SK-N-MC (cell line): ENCODE data around the gene FES.

Experiments used
- DNase-seq: peaks from one replicate; pipeline ENCODE4 v3.0.0-alpha.2; 2011; ENCODE audit warnings: low read depth, low spot score
- H3K27ac ChIP-seq: fragments of 200-600 bp; sonication (generic); 2 replicates; pipeline ENCODE4 v1.5.1; 2016; ENCODE audit warnings: mixed run types
- H3K36me3 ChIP-seq: fragments of 200-600 bp; sonication (generic); 2 replicates; pipeline ENCODE4 v1.6.1; 2017; ENCODE audit warnings: antibody characterized with exemption, low read length, mixed read lengths; ENCODE audit not compliant: insufficient read depth
- H3K4me3 ChIP-seq: fragments of 200-600 bp; sonication (generic); 2 replicates; pipeline ENCODE4 v1.5.1; 2016
- H3K9ac ChIP-seq: fragments of 200-600 bp; sonication (generic); 2 replicates; pipeline ENCODE4 v1.8.0; 2017; ENCODE audit warnings: mixed run types, mixed read lengths; ENCODE audit not compliant: insufficient read length
- H3K9me3 ChIP-seq: fragments of 200-600 bp; sonication (generic); 2 replicates; pipeline ENCODE4 v1.6.1; 2017; ENCODE audit warnings: low read depth, mild to moderate bottlenecking, antibody characterized with exemption, low read length, moderate library complexity, mixed read lengths
- EZH2 ChIP-seq: fragments of 200-600 bp; sonication (generic); IDR thresholded peaks from one replicate; pipeline ENCODE4 v1.6.1; 2017; ENCODE audit warnings: antibody characterized with exemption
- FOXP2 ChIP-seq: optimal IDR thresholded peaks from 2 replicates; pipeline ENCODE3; 2011; ENCODE audit warnings: mild to moderate bottlenecking, moderate library complexity; ENCODE audit not compliant: insufficient read depth; ENCODE audit errors: extremely low read length, control extremely low read depth
- POLR2AphosphoS5 ChIP-seq: IDR thresholded peaks from 2 replicates; pipeline ENCODE4 v1.6.1; 2012; ENCODE audit warnings: mild to moderate bottlenecking, low read depth, low read length, borderline replicate concordance

The FES gene

GRCh38 chr15:90866161-90866715, 18.1 kb upstream of the FES start:
- H3K9ac ChIP-seq = no peak overlapping the region
- no peaks in the 10 kb centered on the region for H3K9me3 ChIP-seq
- no peak for DNase-seq
- no peak overlapping the region for H3K4me3 ChIP-seq
- no peak overlapping the region for H3K27ac ChIP-seq
- H3K36me3 ChIP-seq = no peaks in the 10 kb centered on the region
- no peak for TF ChIP-seq EZH2
- no peak for TF ChIP-seq POLR2AphosphoS5

GRCh38 chr15:90866800-90867199, 17.5 kb upstream of the FES start:
- no peaks in the 10 kb centered on the region for H3K36me3 ChIP-seq
- TF ChIP-seq POLR2AphosphoS5 (no peak), FOXP2 (no peak), EZH2 (no peak)
- no peak overlapping the region for H3K9ac ChIP-seq
- H3K27ac ChIP-seq = no peak overlapping the region
- H3K4me3 ChIP-seq = no peak overlapping the region
- H3K9me3 ChIP-seq = no peaks in the 10 kb centered on the region
- DNase-seq = no peak

GRCh38 chr15:90868261-90868689, 16.0 kb upstream of the FES start, which contains the start of gene FURIN:
TSS of gene FURIN (plus strand) at chr15:90868588. CDS start at chr15:90875741, 7,153 bp downstream.
- Histone ChIP-seq H3K4me3 (peak within 1 kb of the TSS; percentile 85), H3K36me3 (no peaks in the 10 kb centered on the region), H3K9ac (peak within 1 kb of the TSS; percentile 4), H3K27ac (peak within 1 kb of the TSS; percentile 86), H3K9me3 (no peaks in the 10 kb centered on the region)
- TF ChIP-seq EZH2 (no peak), POLR2AphosphoS5 (no peak; the same call in 1 of the 2 replicates), FOXP2 (no peak)
- no peak for DNase-seq

GRCh38 chr15:90869140-90869541, 15.2 kb upstream of the FES start:
- Histone ChIP-seq H3K4me3 (peak overlapping the region; percentile 85), H3K9ac (peak overlapping the region; percentile 4), H3K9me3 (no peaks in the 10 kb centered on the region), H3K36me3 (no peaks in the 10 kb centered on the region), H3K27ac (peak overlapping the region; percentile 86)
- DNase-seq = no peak
- TF ChIP-seq EZH2 (no peak), FOXP2 (no peak), POLR2AphosphoS5 (no peak)

GRCh38 chr15:90869601-90870353, 14.5 kb upstream of the FES start:
- peak overlapping the region; percentile 86 for H3K27ac ChIP-seq
- no peak for TF ChIP-seq FOXP2
- peak; percentile 52 for TF ChIP-seq POLR2AphosphoS5
- no peak for TF ChIP-seq EZH2
- H3K9ac ChIP-seq = peak overlapping the region; percentile 60
- peak overlapping the region; percentile 85 for H3K4me3 ChIP-seq
- DNase-seq = peak; percentile 45
- no peaks in the 10 kb centered on the region for H3K36me3 ChIP-seq
- H3K9me3 ChIP-seq = no peaks in the 10 kb centered on the region

GRCh38 chr15:90870354-90871138, 13.8 kb upstream of the FES start:
- Histone ChIP-seq H3K4me3 (peak overlapping the region; percentile 85), H3K36me3 (no peaks in the 10 kb centered on the region), H3K9ac (peak overlapping the region; percentile 60), H3K27ac (peak overlapping the region; percentile 86), H3K9me3 (no peaks in the 10 kb centered on the region)
- DNase-seq = no peak
- no peak for TF ChIP-seq EZH2
- TF ChIP-seq POLR2AphosphoS5 = no peak
- TF ChIP-seq FOXP2 = no peak

- Histone ChIP-seq H3K9ac (peak overlapping the region; percentile 84), H3K36me3 (peaks cover under 1% of the 10 kb centered on the region; the same call in 1 of the 2 replicates), H3K4me3 (peak overlapping the region; percentile 85), H3K27ac (peak overlapping the region; percentile 86), H3K9me3 (no peaks in the 10 kb centered on the region)
- DNase-seq = no peak
- TF ChIP-seq FOXP2 (no peak), EZH2 (no peak), POLR2AphosphoS5 (no peak)
Measured at GRCh38 chr15:90871139-90871715, 13.1 kb upstream of the FES start.
